ENCODE data around the gene UBE2I.

UBE2I gene

GRCh38 chr16:1330931-1331711, 21.7 kb downstream of the UBE2I start:
- no peak for FAIRE-seq

GRCh38 chr16:1331712-1332617, 22.5 kb downstream of the UBE2I start:
- no peak for FAIRE-seq

- no peak for FAIRE-seq
These were observed 23.2 kb downstream of the UBE2I start for GRCh38 chr16:1332618-1333148.

- no peak for FAIRE-seq
These were observed 23.8 kb downstream of the UBE2I start, which contains the start of gene BAIAP3 for GRCh38 chr16:1333149-1333812. Gene BAIAP3, plus strand, starts transcription at chr16:1333645. Its CDS starts 4,905 bp downstream, at chr16:1338550.

- no peak for FAIRE-seq
These were observed 24.6 kb downstream of the UBE2I start for GRCh38 chr16:1333854-1334700.

GRCh38 chr16:1334739-1335138, 25.3 kb downstream of the UBE2I start:
- no peak for FAIRE-seq

GRCh38 chr16:1335211-1335971, 26.0 kb downstream of the UBE2I start:
- FAIRE-seq = no peak

GRCh38 chr16:1335996-1336395, 26.6 kb downstream of the UBE2I start:
- FAIRE-seq = no peak

GRCh38 chr16:1336619-1337018, 27.2 kb downstream of the UBE2I start:
- FAIRE-seq = no peak

- FAIRE-seq = no peak
These were observed 28.1 kb downstream of the UBE2I start for GRCh38 chr16:1337486-1337885.

GRCh38 chr16:1338119-1338730, 28.8 kb downstream of the UBE2I start:
- no peak for FAIRE-seq

- FAIRE-seq = no peak
These were observed 29.6 kb downstream of the UBE2I start for GRCh38 chr16:1338855-1339675.

- FAIRE-seq = no peak
These were observed 31.5 kb downstream of the UBE2I start for GRCh38 chr16:1340730-1341494.

GRCh38 chr16:1341495-1342420, 32.3 kb downstream of the UBE2I start:
- FAIRE-seq = no peak

GRCh38 chr16:1342526-1343427, 33.3 kb downstream of the UBE2I start:
- no peak for FAIRE-seq

- no peak for FAIRE-seq
These were observed 34.2 kb downstream of the UBE2I start for GRCh38 chr16:1343428-1344242.
